Measurements from ENCODE around the gene IRGM.

Gene IRGM

GRCh38 chr5:150879358-150879757 is 33.0 kb downstream of the IRGM start:
- Histone ChIP-seq H3K27ac (ENCODE audit: low read depth, low read length) (no peak overlapping the region), H3K9ac (ENCODE audit: low read depth in 1 of 2, low read length in 2 of 2) (no peak overlapping the region), H3K4me1 (ENCODE audit: control insufficient read depth in 1 of 2, insufficient read depth in 2 of 2, low read length in 2 of 2) (no peaks in the 10 kb centered on the region), H3K4me3 (ENCODE audit: low read depth in 1 of 2, low read length in 2 of 2) (no peak overlapping the region), H3K27me3 (ENCODE audit: control insufficient read depth in 1 of 2, insufficient read depth in 2 of 2, low read length in 2 of 2) (no peaks in the 10 kb centered on the region), H3K36me3 (ENCODE audit: control insufficient read depth in 1 of 2, insufficient read depth in 2 of 2, low read length in 2 of 2) (no peaks in the 10 kb centered on the region), H3K9me3 (ENCODE audit: control insufficient read depth in 1 of 2, low read length in 2 of 2) (peaks cover 3 to 10% of the 10 kb centered on the region in 2 donors)

- peaks cover 85 to 97% of the 10 kb centered on the region in 2 donors for H3K9me3 ChIP-seq (ENCODE audit: control insufficient read depth in 1 of 2, low read length in 2 of 2)
These were observed 49.4 kb downstream of the IRGM start for GRCh38 chr5:150895431-150896428.

More at GRCh38 chr5:150895431-150896428, 49.4 kb downstream of the IRGM start:
- Histone ChIP-seq H3K4me3 (ENCODE audit: low read depth in 1 of 2, low read length in 2 of 2) (no peak overlapping the region), H3K27me3 (ENCODE audit: control insufficient read depth in 1 of 2, insufficient read depth in 2 of 2, low read length in 2 of 2) (no peaks in the 10 kb centered on the region), H3K36me3 (ENCODE audit: control insufficient read depth in 1 of 2, insufficient read depth in 2 of 2, low read length in 2 of 2) (peaks cover 18 to 21% of the 10 kb centered on the region in 2 donors), H3K9ac (ENCODE audit: low read depth in 1 of 2, low read length in 2 of 2) (no peak overlapping the region), H3K4me1 (ENCODE audit: control insufficient read depth in 1 of 2, insufficient read depth in 2 of 2, low read length in 2 of 2) (no peaks in the 10 kb centered on the region), H3K27ac (ENCODE audit: low read depth, low read length) (no peak overlapping the region)
